Fibroblast of skin of left biceps (primary cell): ENCODE data around the gene HDDC2.

Experiments
- DNase-seq, 2 experiments: peaks; one replicate each; pipeline ENCODE4 v3.0.0-alpha.2; 2013; ENCODE audit warnings: low read depth in 2 of 2

HDDC2 gene, protein sequence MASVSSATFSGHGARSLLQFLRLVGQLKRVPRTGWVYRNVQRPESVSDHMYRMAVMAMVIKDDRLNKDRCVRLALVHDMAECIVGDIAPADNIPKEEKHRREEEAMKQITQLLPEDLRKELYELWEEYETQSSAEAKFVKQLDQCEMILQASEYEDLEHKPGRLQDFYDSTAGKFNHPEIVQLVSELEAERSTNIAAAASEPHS

DNA sequence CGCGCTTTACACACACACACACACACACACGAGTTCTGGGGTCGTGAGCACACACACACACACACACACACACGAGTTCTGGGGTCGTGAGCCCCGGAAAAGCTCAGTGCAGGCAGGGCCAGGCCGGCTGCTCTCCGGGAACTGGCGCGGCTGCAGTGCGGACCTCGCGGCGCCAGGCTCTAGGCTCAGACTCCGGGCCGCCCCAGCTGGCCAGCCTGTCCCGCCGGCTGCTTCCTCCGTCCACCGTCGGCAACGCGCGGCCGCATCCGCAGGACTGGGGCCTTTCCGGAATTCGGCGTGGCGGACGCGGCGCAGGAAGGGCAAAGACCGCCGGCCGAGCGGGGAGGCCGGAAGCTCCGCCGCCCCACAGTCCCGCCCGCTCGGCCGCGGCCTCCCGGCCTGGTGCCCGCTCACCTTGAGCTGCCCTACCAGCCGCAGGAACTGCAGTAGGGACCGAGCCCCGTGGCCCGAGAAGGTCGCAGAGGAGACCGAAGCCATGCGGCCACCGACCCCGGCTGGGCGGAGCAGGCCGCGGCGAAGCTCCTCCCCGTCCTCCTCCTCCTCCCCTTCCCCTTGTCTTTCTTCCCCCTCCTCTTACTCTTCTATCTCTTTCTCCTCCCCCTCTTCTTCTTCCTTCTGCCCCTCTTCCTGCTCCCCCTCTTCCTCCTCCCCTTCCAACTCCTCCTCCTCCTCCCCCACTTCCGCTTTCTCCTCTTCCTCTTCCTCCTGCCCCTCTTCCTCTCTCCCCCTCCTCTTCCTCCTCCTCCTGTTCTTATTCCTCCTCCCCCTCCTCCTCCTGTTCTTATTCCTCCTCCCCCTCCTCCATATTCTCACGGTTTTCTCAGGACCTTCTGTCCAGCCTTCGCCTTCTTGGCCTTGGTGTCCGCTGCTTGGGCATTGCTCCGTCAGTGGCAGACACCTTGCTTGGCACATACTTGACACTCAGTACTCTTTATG, at the start of gene HDDC2:
TSS of gene HDDC2 (minus strand) at position 533 of the 957 bp plus-strand sequence. CDS start at position 498, 35 bp downstream.
- DNase-seq: peak; percentile 8 to 12

DNA sequence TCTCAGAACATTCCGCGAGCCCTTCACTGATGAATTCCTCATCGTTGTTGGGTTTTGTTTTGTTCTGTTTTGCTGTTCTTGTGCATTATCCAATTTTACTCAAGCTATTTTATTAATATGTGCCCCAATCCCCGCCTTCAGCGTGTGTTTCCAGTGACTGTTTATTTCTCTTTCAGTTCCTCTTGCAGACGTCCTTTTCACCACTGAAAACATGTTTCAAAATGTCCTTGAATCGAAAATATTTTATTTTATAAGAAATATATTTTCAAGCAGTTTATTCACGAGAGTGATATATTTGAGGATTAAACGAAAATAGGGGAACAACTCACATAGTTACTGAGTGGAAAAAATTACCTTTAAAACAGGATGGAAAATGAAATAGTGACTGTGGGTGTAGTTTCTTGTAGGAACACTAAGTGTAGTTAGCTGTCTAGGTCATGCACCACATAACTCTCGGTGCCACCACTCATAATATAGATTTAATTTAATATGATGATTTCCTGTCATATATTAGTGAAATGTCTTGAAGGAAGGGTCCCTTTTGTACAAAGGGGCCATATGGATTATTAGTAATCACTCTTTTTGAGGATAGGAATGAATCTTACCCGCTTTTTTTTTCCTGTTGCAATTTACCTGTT, 45.3 kb upstream of the HDDC2 start:
- DNase-seq: no peak

DNA sequence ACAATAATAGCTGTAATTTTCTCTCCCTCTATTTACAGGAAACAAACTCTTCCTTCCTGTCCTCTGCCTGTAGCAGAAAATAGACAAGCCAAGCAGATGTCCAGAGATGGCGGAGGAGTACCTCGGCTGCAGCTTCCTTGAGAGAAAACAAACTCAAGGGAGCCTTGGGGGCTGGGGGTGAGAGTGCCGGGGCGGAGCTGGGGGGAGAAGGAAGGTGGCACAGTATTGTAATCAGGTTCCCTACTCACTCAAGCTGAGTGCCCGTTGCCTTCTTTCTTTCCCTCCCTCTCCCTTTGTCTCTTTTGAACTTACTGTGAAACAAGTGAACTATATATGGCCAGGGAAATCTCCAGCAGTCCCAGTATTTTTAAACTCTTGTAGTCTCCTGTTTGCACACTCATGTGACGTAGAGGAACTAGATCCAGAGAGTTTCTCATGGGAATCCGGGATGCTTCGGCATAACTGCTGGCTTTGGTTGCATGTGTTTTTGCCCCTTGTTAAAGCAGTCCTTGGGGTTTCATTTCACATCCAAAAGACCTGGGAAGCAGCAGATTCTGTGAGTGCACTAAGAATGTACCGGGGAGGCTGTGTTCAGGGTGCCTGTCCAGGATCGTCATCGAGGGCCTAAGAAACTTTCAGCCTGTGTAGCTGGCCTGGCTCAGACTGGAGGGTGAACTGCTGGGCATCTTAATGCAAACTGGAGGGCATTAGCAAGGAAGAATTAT, 44.6 kb upstream of the HDDC2 start:
- DNase-seq: no peak

DNA sequence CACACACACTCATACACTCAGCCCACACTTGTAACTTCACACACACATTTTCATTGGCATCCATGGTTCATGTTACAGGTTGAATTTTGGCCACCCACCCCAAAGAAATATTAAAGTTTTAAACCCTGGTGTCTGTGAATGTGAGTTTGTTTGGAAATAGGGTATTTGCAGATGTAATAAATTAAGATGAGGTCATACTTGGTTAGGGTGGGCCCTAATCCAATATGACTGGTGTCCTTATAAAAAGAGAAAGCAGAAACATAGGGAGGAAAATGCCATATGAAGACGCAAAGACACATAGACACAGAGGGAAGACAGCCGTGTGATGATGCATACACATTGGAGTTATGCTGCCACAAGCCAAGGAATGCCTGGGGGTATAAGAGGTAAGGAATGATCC, 39.7 kb upstream of the HDDC2 start:
- no peak for DNase-seq

DNA sequence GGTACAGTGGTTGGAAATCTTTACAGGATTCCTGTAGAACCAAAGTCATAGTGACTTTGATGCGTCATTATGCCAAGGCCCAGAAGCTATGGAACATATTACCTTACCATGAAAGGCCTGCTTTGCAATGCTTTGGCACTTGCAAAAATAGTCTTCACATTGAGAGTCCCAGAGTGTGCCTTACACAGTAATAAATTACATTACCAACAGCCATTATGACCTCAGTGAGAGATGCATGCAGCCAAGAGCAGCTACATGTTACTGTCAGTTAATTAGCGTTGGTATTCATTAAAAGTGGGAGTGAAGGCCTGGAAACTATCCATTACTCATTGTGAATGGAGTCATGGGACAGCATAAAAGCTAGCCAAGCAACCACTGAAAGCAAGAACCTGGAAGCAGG, 39.2 kb upstream of the HDDC2 start:
- DNase-seq: no peak

DNA sequence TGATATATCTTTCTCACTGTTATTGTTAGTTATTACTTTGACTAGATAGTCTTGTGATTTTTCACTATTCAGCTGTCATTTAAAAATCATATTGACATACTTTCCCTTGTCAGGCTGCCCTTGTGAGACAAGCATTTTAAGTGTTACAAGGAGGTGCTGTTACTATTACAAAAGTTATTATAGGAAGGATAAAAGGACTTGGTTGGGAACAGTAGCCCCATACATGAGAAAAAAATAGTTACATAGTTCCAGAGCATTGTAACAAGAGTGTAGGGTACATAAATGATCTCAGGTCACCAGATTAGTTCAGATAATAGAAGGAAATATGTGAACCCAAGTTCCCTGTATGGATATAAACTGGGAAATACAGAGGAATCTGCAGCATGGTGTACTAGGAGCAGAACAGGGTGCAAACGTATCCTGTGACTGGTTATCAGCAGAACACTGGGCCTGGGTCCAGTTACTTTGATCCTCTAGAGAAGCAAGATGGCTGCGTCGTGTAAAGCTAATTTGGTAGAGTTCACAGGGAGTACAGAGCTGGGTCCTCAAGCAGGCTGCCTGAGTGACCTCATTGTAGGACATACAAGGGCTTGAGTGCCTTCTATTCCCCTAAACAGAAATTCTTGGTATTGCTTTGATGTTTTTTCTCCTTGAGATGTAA, 38.5 kb upstream of the HDDC2 start:
- DNase-seq: no peak

DNA sequence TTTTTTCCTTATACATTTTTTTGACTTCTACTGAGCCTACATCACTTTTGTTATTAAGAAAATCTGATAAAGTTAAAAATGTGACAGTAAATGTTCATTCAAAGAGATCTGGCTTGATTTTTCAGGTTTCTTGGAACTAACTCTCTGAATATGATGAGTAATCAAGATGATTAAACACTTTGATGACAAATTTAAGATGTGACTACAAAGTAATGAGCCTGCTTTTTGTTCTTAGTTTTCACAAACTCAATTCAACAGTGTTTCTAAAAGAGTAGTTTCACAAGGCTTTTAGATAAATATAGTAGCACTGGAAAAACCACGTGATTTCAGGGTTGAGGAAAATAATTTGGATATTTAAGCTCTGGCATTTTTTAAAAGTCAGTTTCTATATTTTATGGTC, 37.9 kb upstream of the HDDC2 start:
- no peak for DNase-seq

DNA sequence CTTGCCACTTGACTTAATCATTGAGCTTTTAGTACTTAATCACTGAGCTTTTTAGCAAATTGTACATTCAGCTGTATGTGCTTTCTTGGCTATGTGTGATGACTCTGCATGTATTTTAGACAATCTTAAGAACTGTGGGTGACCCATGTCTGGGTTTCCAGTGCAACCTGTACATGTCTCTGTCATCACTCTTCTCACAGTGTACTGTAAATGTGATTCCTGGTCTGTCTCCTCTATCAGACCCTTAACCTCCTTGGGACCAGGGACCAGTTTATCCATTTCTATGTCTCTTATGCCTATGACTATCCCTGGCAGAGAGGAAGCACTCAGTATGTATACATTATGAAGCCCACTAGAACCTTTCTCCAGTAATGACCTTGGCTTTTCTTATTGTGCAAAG, 36.6 kb upstream of the HDDC2 start:
- no peak for DNase-seq

DNA sequence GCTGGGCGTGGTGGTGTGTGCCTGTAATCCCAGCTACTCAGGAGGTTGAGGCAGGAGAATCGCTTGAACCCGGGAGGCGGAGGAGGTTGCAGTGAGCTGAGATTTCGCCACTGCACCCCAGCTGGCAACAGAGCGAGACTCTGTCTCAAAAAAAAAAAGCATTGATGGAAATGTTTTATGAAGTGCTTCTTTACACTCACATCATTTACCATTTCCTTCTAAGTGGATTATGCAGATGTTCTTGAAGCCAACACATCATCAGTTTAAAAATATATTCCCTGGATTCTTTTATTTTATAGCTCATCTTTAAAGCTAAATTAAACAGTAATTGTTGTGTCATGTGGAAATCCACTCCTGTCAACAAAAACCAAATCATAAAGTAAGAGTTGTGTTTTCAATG, 35.9 kb upstream of the HDDC2 start:
- no peak for DNase-seq

DNA sequence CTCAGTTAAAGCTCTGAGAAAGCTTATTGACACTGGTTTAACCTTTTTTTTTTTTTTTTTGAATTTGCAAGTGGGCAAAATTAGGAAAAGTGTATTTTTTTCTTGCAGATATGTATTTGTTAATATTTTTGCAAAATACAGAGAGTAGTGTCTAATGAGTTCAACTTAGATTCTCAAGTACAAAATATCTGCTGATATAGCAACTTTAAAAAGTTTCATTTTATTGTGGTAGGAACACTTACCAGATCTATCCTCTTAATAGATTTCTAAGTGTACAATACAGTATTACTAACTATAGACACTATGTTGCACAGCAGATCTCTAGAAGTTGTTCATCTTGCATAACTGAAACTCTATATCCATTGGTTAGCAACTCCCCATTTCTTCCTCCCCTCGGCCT, 30.9 kb upstream of the HDDC2 start:
- DNase-seq: no peak

DNA sequence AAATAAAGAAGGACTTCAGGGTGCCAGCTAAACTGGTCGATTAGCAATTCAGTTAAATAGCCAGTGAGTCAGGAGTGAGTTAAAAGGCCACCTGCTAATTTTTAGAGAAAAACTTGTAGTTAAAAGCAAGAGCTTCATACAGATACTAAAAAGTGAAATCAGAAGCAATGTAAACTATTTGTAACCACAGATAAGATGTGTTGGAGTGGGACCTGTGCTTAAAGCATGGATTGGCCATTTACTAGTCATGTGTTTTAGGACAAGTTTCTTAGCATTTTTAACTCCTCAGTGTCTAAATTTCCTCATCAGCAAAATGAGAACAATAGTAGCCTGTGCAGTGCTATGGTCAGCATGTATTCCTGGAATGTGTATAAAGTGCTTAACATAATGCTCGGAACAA, 23.8 kb upstream of the HDDC2 start:
- no peak for DNase-seq

DNA sequence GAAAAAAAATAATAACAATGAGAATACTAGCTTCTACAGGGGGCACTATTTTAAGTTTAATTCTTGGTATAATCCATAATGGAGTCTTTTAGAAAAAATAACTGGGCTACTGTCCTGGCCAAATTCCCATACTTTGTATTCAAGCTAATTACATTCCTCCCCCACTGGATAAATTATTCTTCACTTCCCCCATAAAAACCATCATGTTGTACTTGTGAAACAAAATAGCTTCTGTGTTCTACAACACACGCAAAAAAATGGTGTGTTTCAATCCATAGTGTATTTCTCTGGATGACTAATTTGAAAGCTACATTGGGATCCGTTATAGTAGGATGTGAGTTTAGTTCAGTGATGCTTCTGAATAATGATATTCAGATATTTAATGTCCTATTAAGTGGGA, 21.6 kb upstream of the HDDC2 start:
- no peak for DNase-seq

DNA sequence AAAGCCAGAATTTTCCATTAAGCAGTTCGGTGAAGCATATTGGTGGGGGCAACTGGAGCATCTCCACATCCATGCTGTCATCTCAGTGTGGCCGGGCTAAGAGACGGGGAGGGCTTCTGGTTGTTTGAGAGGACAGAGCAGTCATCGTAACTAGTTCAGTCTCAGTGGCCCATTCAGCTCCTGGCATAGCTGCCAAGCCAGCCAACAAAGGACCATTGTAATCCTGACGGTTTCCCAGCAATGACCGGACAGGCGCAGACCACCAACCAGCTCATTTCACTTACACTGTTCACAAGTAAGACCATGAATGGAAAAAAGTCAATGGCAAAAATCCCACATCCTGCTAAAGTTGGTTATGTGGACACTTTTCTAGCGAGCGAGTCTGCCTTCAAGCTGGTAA, 14.9 kb upstream of the HDDC2 start:
- DNase-seq: no peak

DNA sequence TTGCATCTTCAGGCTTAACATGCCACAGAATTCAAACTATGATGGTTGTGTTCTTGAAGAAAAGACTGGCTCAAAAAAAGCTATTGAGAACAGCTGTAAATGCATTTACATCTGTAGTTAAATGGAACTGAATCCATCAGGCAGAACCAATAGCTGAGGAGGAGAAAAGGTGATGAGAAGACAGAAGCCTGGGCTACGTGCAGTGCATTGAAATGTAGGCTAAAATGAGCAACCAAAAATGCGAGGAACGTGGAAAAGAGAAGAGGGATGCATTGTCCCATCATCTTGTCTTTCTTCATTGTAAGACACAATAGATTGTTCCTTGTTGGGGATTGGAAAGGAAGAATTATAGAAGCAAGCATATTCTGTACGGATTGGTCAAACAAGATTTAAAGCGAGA, 13.8 kb upstream of the HDDC2 start:
- no peak for DNase-seq

DNA sequence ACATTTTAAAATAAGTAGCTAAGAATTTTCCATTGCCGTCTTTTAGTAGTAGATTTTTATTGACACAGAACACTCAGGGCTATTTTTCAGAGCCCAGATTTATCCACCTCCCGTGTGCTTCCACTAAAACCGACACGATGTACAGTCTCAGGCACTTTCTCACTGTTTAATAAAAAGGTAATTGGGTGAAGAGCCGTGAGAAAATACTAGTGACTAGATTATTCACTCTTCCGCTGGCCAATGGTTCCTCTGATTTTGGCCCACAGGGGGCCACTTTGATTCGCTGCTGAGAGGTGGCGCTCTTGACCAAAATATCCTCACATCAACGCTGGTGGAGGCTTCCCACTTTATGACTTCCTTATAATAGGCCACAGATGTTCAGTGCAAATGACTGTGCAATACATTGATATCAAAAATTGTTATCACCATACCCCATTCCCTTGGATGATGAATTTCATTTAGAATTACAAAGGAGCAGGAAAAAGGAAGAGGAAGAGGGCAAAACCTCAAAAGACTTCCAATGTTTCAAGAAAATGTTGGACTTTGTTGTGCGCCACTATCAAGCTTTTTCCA, 12.3 kb upstream of the HDDC2 start:
- peak; percentile 29 to 36 for DNase-seq

DNA sequence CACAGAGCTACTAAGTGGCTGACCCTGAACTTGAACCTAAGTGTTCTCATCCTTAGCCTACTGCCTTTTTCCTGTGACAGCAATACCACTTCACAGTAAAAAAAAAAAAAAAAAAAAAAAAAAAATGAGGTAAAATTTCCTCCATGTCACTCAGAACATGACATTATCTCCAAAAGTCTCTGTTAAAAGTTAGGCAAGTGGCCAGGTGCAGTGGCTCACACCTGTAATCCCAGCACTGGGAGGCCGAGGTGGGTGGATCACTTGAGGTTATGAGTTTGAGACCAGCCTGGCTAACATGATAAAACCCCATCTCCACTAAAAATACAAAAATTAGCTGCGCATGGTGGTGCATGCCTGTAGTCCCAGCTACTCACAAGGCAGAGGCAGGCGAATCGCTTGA, 11.2 kb upstream of the HDDC2 start:
- DNase-seq: no peak

DNA sequence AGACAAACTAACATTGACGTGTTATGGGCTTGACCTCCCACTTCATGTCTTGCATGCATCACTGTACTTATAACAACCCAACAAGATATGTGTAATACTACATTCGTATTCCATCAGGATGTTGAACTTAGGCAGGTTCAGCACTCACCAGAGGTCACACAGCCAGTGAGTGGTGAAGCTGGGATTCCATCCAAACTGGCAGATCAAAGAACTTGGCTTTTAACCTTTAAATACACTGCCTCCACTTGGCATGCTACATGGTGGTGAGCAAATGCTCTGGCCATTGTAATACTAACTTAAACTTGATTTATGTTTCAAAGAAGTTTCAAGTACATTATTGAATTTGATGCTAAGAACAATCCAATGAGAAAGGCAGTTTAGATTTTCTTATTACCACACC, 10.7 kb upstream of the HDDC2 start:
- no peak for DNase-seq

DNA sequence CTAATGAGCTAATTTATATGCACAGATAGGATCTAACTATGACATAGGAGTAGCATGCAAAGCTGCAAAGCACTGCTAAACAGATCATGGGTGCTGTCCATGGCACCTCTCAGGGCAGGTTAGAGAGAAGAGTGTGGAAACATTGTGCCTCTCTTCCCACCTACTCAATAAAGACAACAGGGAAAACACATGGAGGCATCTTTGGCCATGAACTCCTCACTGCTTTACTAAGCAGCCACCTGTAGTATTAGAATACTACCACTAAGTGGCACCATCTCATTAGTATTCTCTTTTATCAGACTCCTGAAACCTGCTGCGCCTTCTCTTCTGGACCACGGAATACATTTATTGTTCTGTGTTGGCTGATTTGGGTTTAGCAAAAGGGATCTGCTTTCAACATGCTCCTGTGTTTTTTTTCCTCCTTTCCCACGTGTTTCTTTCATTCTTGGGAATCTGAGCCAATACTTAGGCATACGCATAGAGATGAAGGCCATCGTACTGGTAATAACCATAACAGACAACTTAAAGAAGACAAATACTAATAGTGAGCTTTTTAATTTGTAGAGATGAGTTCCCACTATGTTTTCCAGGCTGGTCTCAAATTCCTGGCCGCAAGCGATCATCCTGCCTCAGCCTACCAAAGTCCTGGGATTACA, 9.4 kb upstream of the HDDC2 start:
- peak; percentile 19 to 27 for DNase-seq

DNA sequence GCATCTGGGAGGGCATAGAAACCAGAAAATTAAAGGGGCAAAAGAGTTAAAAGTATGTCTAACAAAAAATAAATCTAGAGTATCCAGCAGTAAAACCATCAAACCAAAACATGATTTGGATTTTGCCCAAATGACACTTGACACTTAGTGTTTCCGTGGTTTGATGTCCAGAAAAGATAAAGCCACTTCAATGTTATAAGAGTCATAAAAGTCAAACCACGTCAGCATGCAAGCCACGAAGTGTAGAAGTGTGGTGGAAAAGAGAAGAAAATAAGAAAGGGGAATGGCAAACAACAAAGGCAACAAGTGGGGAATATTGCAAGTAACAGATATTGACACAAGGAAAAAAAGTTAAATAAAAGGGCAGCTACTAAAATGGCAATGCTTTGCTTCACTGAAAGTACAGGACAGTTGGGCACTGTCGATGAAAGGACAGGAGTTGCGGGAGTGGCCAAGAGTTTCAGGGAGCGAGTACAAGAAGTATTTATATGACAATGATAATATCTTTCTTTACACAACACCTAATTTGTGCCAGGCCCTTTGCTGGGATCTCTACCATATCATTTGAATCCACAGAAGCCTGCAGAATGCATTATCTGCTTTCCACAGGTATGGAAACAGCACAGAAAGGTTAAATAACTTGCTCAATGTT, 6.3 kb upstream of the HDDC2 start:
- no peak for DNase-seq

DNA sequence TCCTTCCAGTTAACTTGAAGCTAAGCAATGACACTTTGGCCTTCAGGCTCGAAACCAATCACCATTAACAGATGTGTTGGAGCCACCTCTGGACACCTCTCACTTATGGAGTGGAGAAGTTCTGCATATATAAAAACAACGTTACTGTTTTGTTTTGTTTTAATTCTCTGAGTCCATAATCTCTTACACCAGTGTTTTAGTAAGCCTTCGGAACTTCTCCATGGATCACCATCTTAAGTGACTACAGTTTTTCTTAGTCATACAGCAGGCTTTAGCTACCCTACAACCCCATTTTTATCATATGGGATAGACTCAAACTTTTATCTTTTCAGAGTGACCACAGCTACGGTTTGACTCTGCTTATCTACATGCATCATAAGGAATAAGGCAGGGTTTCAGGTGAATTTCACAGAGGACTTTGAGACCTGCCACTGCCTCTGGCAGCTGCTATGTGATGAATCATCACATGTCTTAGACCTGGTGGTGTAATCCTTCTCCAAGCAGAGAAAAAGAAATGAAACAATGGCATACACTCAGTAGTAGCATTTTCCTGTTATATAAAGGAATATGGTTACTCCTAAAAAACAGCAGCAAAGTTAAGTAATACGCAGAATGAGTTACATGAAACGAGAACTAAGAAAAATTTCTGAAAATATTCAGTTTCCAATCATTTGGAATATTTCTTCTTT, 5.5 kb upstream of the HDDC2 start:
- DNase-seq: no peak
